ENCODE results near the gene FBXO47.

- TF ChIP-seq GATA2 (IDR thresholded peaks at IDR 0.05; ENCODE audit: low read depth, low read length) (no peak), GATA3 (IDR thresholded peaks at IDR 0.05; ENCODE audit: low read depth, low read length) (no peak)
These were observed 47.7 kb downstream of the FBXO47 start for GRCh38 chr17:38919316-38920078.
